ENCODE measurements around the gene BCOR. TPM values are rescaled to one million over a fixed set of nuclear protein-coding genes. Genes with fewer than 3 reads are reported as not detected.

BCOR gene
- total and polyA plus RNA-seq, 2 of the 13 experiments (the other 11 are each of a cell fraction or from before 2014, with no cell fraction given) = 14.3 to 15.2 TPM

DNA sequence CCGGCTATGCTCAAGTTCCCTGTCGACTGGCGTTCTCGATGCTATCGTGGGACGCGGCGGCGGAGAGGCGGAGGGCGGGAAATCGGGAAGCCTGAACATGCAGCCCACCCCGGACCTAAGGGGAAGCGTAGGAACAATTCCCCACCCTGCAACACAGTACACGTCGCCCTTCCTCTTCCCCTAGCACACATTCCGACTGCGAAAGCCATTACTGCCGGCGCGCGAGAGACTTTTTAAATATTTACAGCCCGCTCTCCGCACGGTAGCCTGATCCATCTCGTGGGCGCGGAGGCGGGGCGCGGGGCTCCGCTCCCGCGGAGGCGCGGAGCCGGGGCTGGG, 48.1 kb upstream of the BCOR start:
- H3K79me2 ChIP-seq (ENCODE audit: insufficient read depth, low read length) = peaks cover 14% of the 10 kb centered on the region
- H3K36me3 ChIP-seq (replicated peaks in 1 of 2; ENCODE audit: control insufficient read depth in 1 of 2, insufficient read depth in 2 of 2, low read length in 2 of 2) = no peaks in the 10 kb centered on the region
- FAIRE-seq (no peak), ATAC-seq (peak; percentile 5; the same call in 2 of the 3 replicates), DNase-seq (ENCODE audit: low spot score) (no peak)
- intact Hi-C loops (cut with micrococcal nuclease; ENCODE audit: unreplicated experiment) = no loop called here
- CTCF ChIA-PET (ENCODE audit: low intra/inter-chr PET ratio, low total read pairs) = no interaction called here
- H3K4me2 ChIP-seq (ENCODE audit: low read depth, low read length) = peak overlapping the region; percentile 74
- H4K20me1 ChIP-seq (ENCODE audit: insufficient read depth, low read length) = no peaks in the 10 kb centered on the region
- peaks cover 72% of the 10 kb centered on the region for H3K4me1 ChIP-seq (ENCODE audit: insufficient read depth, low read length)
- H3K27me3 ChIP-seq (ENCODE audit: control insufficient read depth in 1 of 2, insufficient read depth in 2 of 2, low read length in 2 of 2) = no peaks in the 10 kb centered on the region
- peak overlapping the region; percentile 65 to 74 (median 66); a peak in 5 of 6 replicates for H3K4me3 ChIP-seq (replicated peaks in 1 of 3; ENCODE audit: insufficient read depth in 1 of 3, low read depth in 2 of 3, low read length in 3 of 3)
- no peak for TF ChIP-seq DNMT3B (CRISPR knock-in tag; conservative IDR thresholded peaks at IDR 0.05)
- TF ChIP-seq, protein P1, sequence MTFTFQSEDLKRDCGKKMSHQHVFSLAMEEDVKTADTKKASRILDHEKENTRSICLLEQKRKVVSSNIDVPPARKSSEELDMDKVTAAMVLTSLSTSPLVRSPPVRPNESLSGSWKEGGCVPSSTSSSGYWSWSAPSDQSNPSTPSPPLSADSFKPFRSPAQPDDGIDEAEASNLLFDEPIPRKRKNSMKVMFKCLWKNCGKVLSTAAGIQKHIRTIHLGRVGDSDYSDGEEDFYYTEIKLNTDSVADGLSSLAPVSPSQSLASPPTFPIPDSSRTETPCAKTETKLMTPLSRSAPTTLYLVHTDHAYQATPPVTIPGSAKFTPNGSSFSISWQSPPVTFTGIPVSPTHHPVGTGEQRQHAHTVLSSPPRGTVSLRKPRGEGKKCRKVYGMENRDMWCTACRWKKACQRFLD (CRISPR knock-in tag; IDR thresholded peaks at IDR 0.05; ENCODE audit: borderline replicate concordance) = 0 out of 2 replicates have a peak, but pooled peaks have one; percentile 11
- TF ChIP-seq NFATC3 (CRISPR knock-in tag; IDR thresholded peaks at IDR 0.05) = no peak
- TF ChIP-seq, protein P2, sequence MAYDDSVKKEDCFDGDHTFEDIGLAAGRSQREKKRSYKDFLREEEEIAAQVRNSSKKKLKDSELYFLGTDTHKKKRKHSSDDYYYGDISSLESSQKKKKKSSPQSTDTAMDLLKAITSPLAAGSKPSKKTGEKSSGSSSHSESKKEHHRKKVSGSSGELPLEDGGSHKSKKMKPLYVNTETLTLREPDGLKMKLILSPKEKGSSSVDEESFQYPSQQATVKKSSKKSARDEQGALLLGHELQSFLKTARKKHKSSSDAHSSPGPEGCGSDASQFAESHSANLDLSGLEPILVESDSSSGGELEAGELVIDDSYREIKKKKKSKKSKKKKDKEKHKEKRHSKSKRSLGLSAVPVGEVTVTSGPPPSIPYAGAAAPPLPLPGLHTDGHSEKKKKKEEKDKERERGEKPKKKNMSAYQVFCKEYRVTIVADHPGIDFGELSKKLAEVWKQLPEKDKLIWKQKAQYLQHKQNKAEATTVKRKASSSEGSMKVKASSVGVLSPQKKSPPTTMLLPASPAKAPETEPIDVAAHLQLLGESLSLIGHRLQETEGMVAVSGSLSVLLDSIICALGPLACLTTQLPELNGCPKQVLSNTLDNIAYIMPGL (CRISPR knock-in tag; IDR thresholded peaks at IDR 0.05; ENCODE audit: borderline replicate concordance in 1 of 2, low read depth in 1 of 2) = 0 out of 4 replicates have a peak, but pooled peaks of 1 of the 2 experiments have one; percentile 24
- TF ChIP-seq, protein P3, sequence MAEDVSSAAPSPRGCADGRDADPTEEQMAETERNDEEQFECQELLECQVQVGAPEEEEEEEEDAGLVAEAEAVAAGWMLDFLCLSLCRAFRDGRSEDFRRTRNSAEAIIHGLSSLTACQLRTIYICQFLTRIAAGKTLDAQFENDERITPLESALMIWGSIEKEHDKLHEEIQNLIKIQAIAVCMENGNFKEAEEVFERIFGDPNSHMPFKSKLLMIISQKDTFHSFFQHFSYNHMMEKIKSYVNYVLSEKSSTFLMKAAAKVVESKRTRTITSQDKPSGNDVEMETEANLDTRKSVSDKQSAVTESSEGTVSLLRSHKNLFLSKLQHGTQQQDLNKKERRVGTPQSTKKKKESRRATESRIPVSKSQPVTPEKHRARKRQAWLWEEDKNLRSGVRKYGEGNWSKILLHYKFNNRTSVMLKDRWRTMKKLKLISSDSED (CRISPR knock-in tag; IDR thresholded peaks at IDR 0.05) = no peak
- no peak for TF ChIP-seq SOX6 (IDR thresholded peaks at IDR 0.05)
- TF ChIP-seq SOX6 (CRISPR knock-in tag; IDR thresholded peaks at IDR 0.05) = no peak
- no peak for TF ChIP-seq HES4 (CRISPR knock-in tag; IDR thresholded peaks at IDR 0.05; ENCODE audit: borderline replicate concordance)
- no TSS peak for BruUV-seq (replicated peaks)
- POLR2A ChIA-PET = interaction anchor here (1.0 to 2.9 kb wide), 5 partner anchors 10 to 48 kb away, joined by 3 to 23 read pairs (median 5); partner anchors contain the start of gene BCOR
- no CpG with 5 or more reads among the region's 37 CpGs for WGBS (ENCODE audit: low lambda C conversion rate)
- H2AFZ ChIP-seq (ENCODE audit: low read length) = no peak overlapping the region
- in situ Hi-C loops (cut with HindIII; ENCODE audit: extremely low pct_ligation_motif_present, low pct_unique_long_range_greater_than_20kb) = no loop called here
- H3K9ac ChIP-seq (ENCODE audit: insufficient read depth, low read depth, low read length) = peak overlapping the region; percentile 73
- H3K27ac ChIP-seq (ENCODE audit: extremely low read length, insufficient read depth, low read length) = peak overlapping the region; percentile 69
- no peaks in the 10 kb centered on the region for H3K9me3 ChIP-seq (ENCODE audit: low read length)
